T-helper 1 cell treated with Interleukin-12 subunit alpha and Interleukin-12 subunit beta and Interleukin-4 antibody, amounts not matched to agents 30 μg/mL and 1 μg/mL, for 36 hours (primary cell): ENCODE data around the gene FGD3.
A peak's percentile ranks its signal among the peaks of the same experiment; 100 is the strongest.

Experiments used
- H3K27ac Mint-ChIP-seq: one replicate; pipeline ENCODE4 v1.8.0; 2021; ENCODE audit warnings: mild to moderate bottlenecking, mixed read lengths
- H3K27me3 Mint-ChIP-seq: one replicate; pipeline ENCODE4 v1.8.0; 2021; ENCODE audit warnings: low read depth, mixed read lengths
- H3K36me3 Mint-ChIP-seq: one replicate; pipeline ENCODE4 v1.8.0; 2021; ENCODE audit warnings: low read depth, mixed read lengths
- H3K4me1 Mint-ChIP-seq: one replicate; pipeline ENCODE4 v1.8.0; 2021; ENCODE audit warnings: low read depth, mixed read lengths
- H3K4me3 Mint-ChIP-seq: one replicate; pipeline ENCODE4 v1.8.0; 2021; ENCODE audit warnings: mild to moderate bottlenecking, moderate library complexity, mixed read lengths
- H3K9me3 Mint-ChIP-seq: one replicate; pipeline ENCODE4 v1.8.0; 2021; ENCODE audit warnings: mixed read lengths

Gene FGD3

GRCh38 chr9:93077811-93078210 lies 130.5 kb downstream of the FGD3 start:
- Mint-ChIP-seq H3K4me1 (peaks cover 30% of the 10 kb centered on the region), H3K27ac (no peak overlapping the region), H3K4me3 (no peak overlapping the region), H3K27me3 (no peaks in the 10 kb centered on the region), H3K36me3 (peaks cover 38% of the 10 kb centered on the region), H3K9me3 (no peaks in the 10 kb centered on the region)

- H3K36me3 Mint-ChIP-seq = peaks cover 41% of the 10 kb centered on the region
- H3K9me3 Mint-ChIP-seq = no peaks in the 10 kb centered on the region
- no peak overlapping the region for H3K27ac Mint-ChIP-seq
- H3K4me1 Mint-ChIP-seq = peaks cover 30% of the 10 kb centered on the region
- H3K4me3 Mint-ChIP-seq = no peak overlapping the region
- no peaks in the 10 kb centered on the region for H3K27me3 Mint-ChIP-seq
Observed at GRCh38 chr9:93079371-93079770, 132.0 kb downstream of the FGD3 start.

- peaks cover 41% of the 10 kb centered on the region for H3K36me3 Mint-ChIP-seq
- H3K4me3 Mint-ChIP-seq = no peak overlapping the region
- H3K27me3 Mint-ChIP-seq = no peaks in the 10 kb centered on the region
- peaks cover 24% of the 10 kb centered on the region for H3K4me1 Mint-ChIP-seq
- H3K27ac Mint-ChIP-seq = no peak overlapping the region
- H3K9me3 Mint-ChIP-seq = no peaks in the 10 kb centered on the region
Observed at GRCh38 chr9:93080406-93080805, 133.1 kb downstream of the FGD3 start.

- Mint-ChIP-seq H3K27me3 (no peaks in the 10 kb centered on the region), H3K27ac (peak overlapping the region; percentile 52), H3K36me3 (peaks cover 46% of the 10 kb centered on the region), H3K4me1 (peaks cover 28% of the 10 kb centered on the region), H3K4me3 (no peak overlapping the region), H3K9me3 (no peaks in the 10 kb centered on the region)
Observed at GRCh38 chr9:93081081-93081529, 133.8 kb downstream of the FGD3 start.

- Mint-ChIP-seq H3K4me3 (no peak overlapping the region), H3K9me3 (no peaks in the 10 kb centered on the region), H3K36me3 (peaks cover 52% of the 10 kb centered on the region), H3K4me1 (peaks cover 30% of the 10 kb centered on the region), H3K27ac (peak overlapping the region; percentile 26), H3K27me3 (no peaks in the 10 kb centered on the region)
Observed at GRCh38 chr9:93081931-93082330, 134.6 kb downstream of the FGD3 start.

- H3K4me3 Mint-ChIP-seq = no peak overlapping the region
- H3K4me1 Mint-ChIP-seq = peaks cover 30% of the 10 kb centered on the region
- H3K27me3 Mint-ChIP-seq = no peaks in the 10 kb centered on the region
- peak overlapping the region; percentile 55 for H3K27ac Mint-ChIP-seq
- H3K36me3 Mint-ChIP-seq = peaks cover 51% of the 10 kb centered on the region
- no peaks in the 10 kb centered on the region for H3K9me3 Mint-ChIP-seq
Observed at GRCh38 chr9:93082841-93083411, 135.6 kb downstream of the FGD3 start.

- H3K36me3 Mint-ChIP-seq = peaks cover 56% of the 10 kb centered on the region
- no peaks in the 10 kb centered on the region for H3K27me3 Mint-ChIP-seq
- peak overlapping the region; percentile 92 for H3K27ac Mint-ChIP-seq
- peaks cover 32% of the 10 kb centered on the region for H3K4me1 Mint-ChIP-seq
- peak overlapping the region; percentile 70 for H3K4me3 Mint-ChIP-seq
- no peaks in the 10 kb centered on the region for H3K9me3 Mint-ChIP-seq
Observed at GRCh38 chr9:93083592-93084470, 136.5 kb downstream of the FGD3 start.

GRCh38 chr9:93084471-93084881 lies 137.2 kb downstream of the FGD3 start:
- peaks cover 60% of the 10 kb centered on the region for H3K36me3 Mint-ChIP-seq
- no peak overlapping the region for H3K27ac Mint-ChIP-seq
- H3K9me3 Mint-ChIP-seq = peaks cover 3% of the 10 kb centered on the region
- no peaks in the 10 kb centered on the region for H3K27me3 Mint-ChIP-seq
- H3K4me3 Mint-ChIP-seq = no peak overlapping the region
- H3K4me1 Mint-ChIP-seq = peaks cover 37% of the 10 kb centered on the region

- Mint-ChIP-seq H3K27ac (peak overlapping the region; percentile 57), H3K9me3 (peaks cover 8% of the 10 kb centered on the region), H3K4me3 (no peak overlapping the region), H3K36me3 (peaks cover 63% of the 10 kb centered on the region), H3K27me3 (no peaks in the 10 kb centered on the region), H3K4me1 (peaks cover 38% of the 10 kb centered on the region)
Observed at GRCh38 chr9:93085676-93086075, 138.4 kb downstream of the FGD3 start.
